ENCODE data around the gene PMPCA.

Gene PMPCA

GRCh38 chr9:136462664-136463063 lies 52.2 kb downstream of the PMPCA start:
- no peaks in the 10 kb centered on the region for H3K4me1 ChIP-seq (ENCODE audit: insufficient read depth, low read length, severe bottlenecking)
- no peak overlapping the region for H3K9ac ChIP-seq (ENCODE audit: low read length)
- no peaks in the 10 kb centered on the region for H3K79me2 ChIP-seq (ENCODE audit: insufficient read depth, low read length)

GRCh38 chr9:136463578-136463977 lies 53.1 kb downstream of the PMPCA start:
- no peak overlapping the region for H3K27ac ChIP-seq (ENCODE audit: low read depth, low read length, poor library complexity, severe bottlenecking)
- H3K4me1 ChIP-seq (ENCODE audit: insufficient read depth, low read length, severe bottlenecking): no peaks in the 10 kb centered on the region
- H3K9me2 ChIP-seq (ENCODE audit: low read depth, low read length): no peaks in the 10 kb centered on the region
- H3K4me3 ChIP-seq (ENCODE audit: low read depth, low read length, poor library complexity, severe bottlenecking): no peak overlapping the region
- H4K20me1 ChIP-seq (ENCODE audit: insufficient read depth, low read length): no peaks in the 10 kb centered on the region
- no peaks in the 10 kb centered on the region for H3K79me2 ChIP-seq (ENCODE audit: insufficient read depth, low read length)
- H3K4me2 ChIP-seq (ENCODE audit: low read length): no peak overlapping the region
- H2AFZ ChIP-seq (ENCODE audit: low read length): no peak overlapping the region
- no peak for TF ChIP-seq CTCF (IDR thresholded peaks at IDR 0.05; ENCODE audit: low read length)
- TF ChIP-seq EZH2 (IDR thresholded peaks at IDR 0.05; ENCODE audit: borderline replicate concordance, low read length): no peak
- no peaks in the 10 kb centered on the region for H3F3A ChIP-seq (ENCODE audit: insufficient read depth, low read length)
- no peak overlapping the region for H3K9ac ChIP-seq (ENCODE audit: low read length)
- H3K9me3 ChIP-seq (ENCODE audit: low read length): no peaks in the 10 kb centered on the region
- no peaks in the 10 kb centered on the region for H3K27me3 ChIP-seq (ENCODE audit: insufficient read depth, low read length)
- peaks cover 95% of the 10 kb centered on the region for H3K36me3 ChIP-seq (ENCODE audit: insufficient read depth, low read length)

More at GRCh38 chr9:136462664-136463063, 52.2 kb downstream of the PMPCA start:
- no peak overlapping the region for H3K4me2 ChIP-seq (ENCODE audit: low read length)
- H3K27me3 ChIP-seq (ENCODE audit: insufficient read depth, low read length): no peaks in the 10 kb centered on the region
- peaks cover 93% of the 10 kb centered on the region for H3K36me3 ChIP-seq (ENCODE audit: insufficient read depth, low read length)
- no peak overlapping the region for H2AFZ ChIP-seq (ENCODE audit: low read length)
- H3K9me2 ChIP-seq (ENCODE audit: low read depth, low read length): no peaks in the 10 kb centered on the region
- no peak overlapping the region for H3K27ac ChIP-seq (ENCODE audit: low read depth, low read length, poor library complexity, severe bottlenecking)
- H3F3A ChIP-seq (ENCODE audit: insufficient read depth, low read length): no peaks in the 10 kb centered on the region
- no peaks in the 10 kb centered on the region for H4K20me1 ChIP-seq (ENCODE audit: insufficient read depth, low read length)
- H3K4me3 ChIP-seq (ENCODE audit: low read depth, low read length, poor library complexity, severe bottlenecking): no peak overlapping the region
- no peak for TF ChIP-seq CTCF (IDR thresholded peaks at IDR 0.05; ENCODE audit: low read length)
- TF ChIP-seq EZH2 (IDR thresholded peaks at IDR 0.05; ENCODE audit: borderline replicate concordance, low read length): no peak
- no peaks in the 10 kb centered on the region for H3K9me3 ChIP-seq (ENCODE audit: low read length)

GRCh38 chr9:136464241-136464640 lies 53.8 kb downstream of the PMPCA start:
- no peak overlapping the region for H3K4me3 ChIP-seq (ENCODE audit: low read depth, low read length, poor library complexity, severe bottlenecking)
- peaks cover 95% of the 10 kb centered on the region for H3K36me3 ChIP-seq (ENCODE audit: insufficient read depth, low read length)
- H3K27me3 ChIP-seq (ENCODE audit: insufficient read depth, low read length): no peaks in the 10 kb centered on the region
- no peaks in the 10 kb centered on the region for H3K4me1 ChIP-seq (ENCODE audit: insufficient read depth, low read length, severe bottlenecking)
- H3K27ac ChIP-seq (ENCODE audit: low read depth, low read length, poor library complexity, severe bottlenecking): no peak overlapping the region
- H3K4me2 ChIP-seq (ENCODE audit: low read length): no peak overlapping the region
- no peak overlapping the region for H2AFZ ChIP-seq (ENCODE audit: low read length)
- H3K9me3 ChIP-seq (ENCODE audit: low read length): no peaks in the 10 kb centered on the region
- no peaks in the 10 kb centered on the region for H3K79me2 ChIP-seq (ENCODE audit: insufficient read depth, low read length)
- H3K9ac ChIP-seq (ENCODE audit: low read length): no peak overlapping the region
- H4K20me1 ChIP-seq (ENCODE audit: insufficient read depth, low read length): no peaks in the 10 kb centered on the region
- no peaks in the 10 kb centered on the region for H3K9me2 ChIP-seq (ENCODE audit: low read depth, low read length)
- TF ChIP-seq EZH2 (IDR thresholded peaks at IDR 0.05; ENCODE audit: borderline replicate concordance, low read length): no peak
- no peak for TF ChIP-seq CTCF (IDR thresholded peaks at IDR 0.05; ENCODE audit: low read length)
- H3F3A ChIP-seq (ENCODE audit: insufficient read depth, low read length): no peaks in the 10 kb centered on the region

Measured in OCI-LY1 (cell line).